Effector memory CD8-positive, alpha-beta T cell (primary cell): Measurements from ENCODE around the gene CLDN7.

ENCODE experiments used
- ATAC-seq: fragments of 150-1000 bp; cut with Tn5 transposase; replicated peaks from 2 replicates; pipeline ENCODE4 v1.10.0; 2021; ENCODE audit warnings: mild to moderate bottlenecking, moderate library complexity
- DNase-seq, 3 experiments: peaks; one replicate each; pipeline ENCODE4 v3.0.0; 2021
- H3K27ac Mint-ChIP-seq, 2 donors: one replicate each; pipeline ENCODE4 v1.8.0; 2022; ENCODE audit warnings: mild to moderate bottlenecking in 2 of 2, mixed read lengths in 2 of 2, moderate library complexity in 2 of 2
- H3K27me3 Mint-ChIP-seq, 2 donors: one replicate each; pipeline ENCODE4 v1.8.0; 2022; ENCODE audit warnings: mixed read lengths in 2 of 2
- H3K36me3 Mint-ChIP-seq: one replicate; pipeline ENCODE4 v1.8.0; 2022; ENCODE audit warnings: mild to moderate bottlenecking, moderate library complexity, mixed read lengths; ENCODE audit not compliant: insufficient read depth
- H3K4me1 Mint-ChIP-seq, 2 donors: one replicate each; pipeline ENCODE4 v1.8.0; 2022; ENCODE audit warnings: low read depth in 2 of 2, mixed read lengths in 2 of 2
- H3K4me3 Mint-ChIP-seq, 2 donors: one replicate each; pipeline ENCODE4 v1.8.0; 2022; ENCODE audit warnings: mild to moderate bottlenecking in 2 of 2, mixed read lengths in 2 of 2, moderate library complexity in 2 of 2
- H3K9me3 Mint-ChIP-seq, 2 donors: one replicate each; pipeline ENCODE4 v1.8.0; 2022; ENCODE audit warnings: mixed read lengths in 2 of 2

The CLDN7 gene

DNA sequence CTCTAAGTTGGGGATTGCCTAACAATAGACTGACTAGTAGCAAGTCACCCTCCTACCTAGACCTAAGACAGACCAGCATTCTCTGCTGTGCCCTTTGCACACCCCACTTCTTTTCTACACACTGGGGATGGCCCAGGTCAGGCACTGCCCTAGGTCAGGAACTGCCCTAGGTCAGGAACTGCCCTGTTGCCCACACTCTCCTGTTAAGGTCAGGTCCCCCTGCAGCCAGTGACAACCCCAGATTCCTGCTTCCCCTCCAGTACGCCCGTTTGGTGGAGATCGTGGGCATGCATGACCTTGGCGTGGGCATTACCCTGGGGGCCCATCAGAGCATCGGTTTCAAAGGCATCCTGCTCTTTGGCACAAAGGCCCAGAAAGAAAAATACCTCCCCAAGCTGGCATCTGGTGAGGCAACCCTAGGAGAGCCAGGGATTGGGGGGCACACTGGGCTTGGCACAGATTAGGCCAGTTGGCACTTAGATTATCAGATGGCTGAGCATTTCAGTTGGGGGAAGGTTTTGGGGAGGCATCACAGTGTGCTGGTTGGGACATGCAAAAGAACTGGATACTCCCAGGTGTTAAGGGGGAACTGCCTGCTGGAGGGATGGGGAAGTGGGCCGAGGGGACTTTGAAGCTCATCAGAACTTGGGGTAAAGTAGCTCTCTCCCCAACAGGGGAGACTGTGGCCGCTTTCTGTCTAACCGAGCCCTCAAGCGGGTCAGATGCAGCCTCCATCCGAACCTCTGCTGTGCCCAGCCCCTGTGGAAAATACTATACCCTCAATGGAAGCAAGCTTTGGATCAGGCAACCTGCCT lies 40.8 kb downstream of the CLDN7 start:
- ATAC-seq = no peak
- H3K27ac Mint-ChIP-seq = peak overlapping the region; percentile 87 to 93
- H3K36me3 Mint-ChIP-seq = peaks cover 7% of the 10 kb centered on the region
- peak overlapping the region; percentile 84 to 86 for H3K4me3 Mint-ChIP-seq
- no peaks in the 10 kb centered on the region for H3K27me3 Mint-ChIP-seq
- H3K4me1 Mint-ChIP-seq = peaks cover 16 to 28% of the 10 kb centered on the region in 2 donors
- H3K9me3 Mint-ChIP-seq = no peaks in the 10 kb centered on the region
- DNase-seq = no peak

DNA sequence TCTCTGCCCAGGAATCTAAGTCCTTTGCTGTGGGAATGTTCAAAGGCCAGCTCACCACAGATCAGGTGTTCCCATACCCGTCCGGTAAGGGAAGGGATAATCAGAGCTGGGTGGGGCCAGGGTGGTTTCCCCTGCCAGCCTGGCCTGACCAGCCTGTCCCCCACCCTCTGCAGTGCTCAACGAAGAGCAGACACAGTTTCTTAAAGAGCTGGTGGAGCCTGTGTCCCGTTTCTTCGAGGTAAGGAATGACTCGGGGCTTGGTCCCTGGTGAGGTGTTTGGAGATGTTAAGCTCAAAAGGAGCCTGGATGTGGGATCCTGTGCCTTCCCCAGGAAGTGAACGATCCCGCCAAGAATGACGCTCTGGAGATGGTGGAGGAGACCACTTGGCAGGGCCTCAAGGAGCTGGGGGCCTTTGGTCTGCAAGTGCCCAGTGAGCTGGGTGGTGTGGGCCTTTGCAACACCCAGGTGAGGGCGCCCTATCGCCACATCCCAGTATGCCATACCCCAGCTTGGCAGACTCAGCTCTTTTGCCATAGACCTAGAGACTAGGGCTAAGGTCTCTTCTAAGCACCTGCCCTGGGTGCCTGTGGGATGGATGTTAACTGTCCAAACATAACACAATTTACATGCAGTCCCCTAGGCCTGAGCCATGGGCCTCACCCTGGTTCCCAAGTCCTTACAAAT lies 41.5 kb downstream of the CLDN7 start:
- peak; percentile 60 for ATAC-seq
- H3K9me3 Mint-ChIP-seq = no peaks in the 10 kb centered on the region
- H3K27me3 Mint-ChIP-seq = no peaks in the 10 kb centered on the region
- H3K4me1 Mint-ChIP-seq = peaks cover 18 to 34% of the 10 kb centered on the region in 2 donors
- peak overlapping the region; percentile 84 to 86 for H3K4me3 Mint-ChIP-seq
- peaks cover 7% of the 10 kb centered on the region for H3K36me3 Mint-ChIP-seq
- peak; percentile 51 to 60 (median 52) for DNase-seq
- H3K27ac Mint-ChIP-seq = peak overlapping the region; percentile 87 to 93

DNA sequence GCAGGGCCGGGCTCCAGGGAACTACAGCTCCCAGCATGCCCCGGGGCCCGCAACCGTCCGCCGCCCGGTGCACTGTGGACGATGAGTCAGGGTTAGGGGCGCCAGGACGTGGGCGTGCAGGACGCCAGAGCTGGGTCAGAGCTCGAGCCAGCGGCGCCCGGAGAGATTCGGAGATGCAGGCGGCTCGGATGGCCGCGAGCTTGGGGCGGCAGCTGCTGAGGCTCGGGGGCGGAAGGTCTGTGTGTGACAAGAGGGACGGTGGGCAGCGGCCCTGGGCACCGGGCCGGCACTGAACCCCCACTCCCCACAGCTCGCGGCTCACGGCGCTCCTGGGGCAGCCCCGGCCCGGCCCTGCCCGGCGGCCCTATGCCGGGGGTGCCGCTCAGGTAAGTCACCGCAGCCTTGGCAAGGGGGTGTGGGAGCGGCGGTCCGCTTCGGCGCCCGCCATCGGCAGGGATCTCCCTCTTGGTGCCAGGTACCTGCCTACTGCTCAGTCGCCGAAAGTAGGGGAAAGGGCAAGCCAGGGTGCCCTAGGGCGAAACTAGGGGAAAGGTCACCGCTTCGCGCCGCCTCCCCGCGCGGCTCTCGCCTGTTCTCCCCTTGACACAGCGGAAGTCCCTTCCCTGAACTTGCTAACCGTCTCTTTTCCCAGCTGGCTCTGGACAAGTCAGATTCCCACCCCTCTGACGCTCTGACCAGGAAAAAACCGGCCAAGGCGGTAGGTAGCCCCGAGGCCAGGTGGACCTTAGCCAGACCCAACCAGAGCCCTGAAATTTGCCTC lies 42.3 kb downstream of the CLDN7 start, which contains the start of the genes ACADVL and DLG4:
TSS of gene ACADVL (plus strand) at position 127 of the 781 bp plus-strand sequence. CDS start at position 174, 47 bp downstream.
TSS of gene DLG4 (minus strand) at position 25 of the 781 bp plus-strand sequence.
- Mint-ChIP-seq H3K4me1 (peaks cover 20 to 37% of the 10 kb centered on the region in 2 donors), H3K9me3 (no peaks in the 10 kb centered on the region), H3K27ac (peak within 1 kb of the TSS; percentile 87 to 93), H3K36me3 (peaks cover 8% of the 10 kb centered on the region), H3K4me3 (peak within 1 kb of the TSS; percentile 84 to 86), H3K27me3 (no peaks in the 10 kb centered on the region)
- DNase-seq (peak; percentile 66 to 67 (median 66)), ATAC-seq (peak; percentile 74)

DNA sequence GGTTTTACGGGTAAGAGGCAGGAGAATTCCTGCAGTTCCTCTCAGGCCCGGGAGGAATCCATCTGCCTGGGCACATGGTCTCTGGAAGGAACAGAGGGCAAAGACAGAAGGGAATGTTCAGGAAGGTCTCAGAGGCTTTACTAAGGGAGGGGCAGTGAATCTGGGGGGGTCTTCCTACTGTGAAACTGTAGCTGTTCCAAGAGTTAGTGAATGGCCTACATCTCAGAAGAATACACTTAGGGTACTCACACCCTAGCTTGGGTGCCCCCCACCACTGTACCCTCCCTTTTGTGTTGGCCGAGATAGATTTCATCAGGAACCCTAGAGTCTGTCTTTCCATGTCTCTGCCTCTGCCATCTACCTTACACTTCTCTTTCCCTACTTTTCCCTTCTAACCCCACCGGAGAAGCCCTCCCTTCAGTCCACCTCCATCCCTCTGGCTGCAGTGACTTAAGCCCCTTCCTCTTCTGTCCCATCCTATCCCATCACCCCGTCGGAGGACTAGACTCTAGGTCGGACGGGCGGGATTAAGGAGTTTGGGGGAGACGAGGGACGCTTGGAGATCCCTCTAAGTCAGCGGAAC lies 43.0 kb downstream of the CLDN7 start:
- ATAC-seq (no peak), DNase-seq (no peak)
- peaks cover 15% of the 10 kb centered on the region for H3K36me3 Mint-ChIP-seq
- peak overlapping the region; percentile 84 to 86 for H3K4me3 Mint-ChIP-seq
- H3K27me3 Mint-ChIP-seq = no peaks in the 10 kb centered on the region
- no peaks in the 10 kb centered on the region for H3K9me3 Mint-ChIP-seq
- peak overlapping the region; percentile 87 to 93 for H3K27ac Mint-ChIP-seq
- peaks cover 27 to 44% of the 10 kb centered on the region in 2 donors for H3K4me1 Mint-ChIP-seq

DNA sequence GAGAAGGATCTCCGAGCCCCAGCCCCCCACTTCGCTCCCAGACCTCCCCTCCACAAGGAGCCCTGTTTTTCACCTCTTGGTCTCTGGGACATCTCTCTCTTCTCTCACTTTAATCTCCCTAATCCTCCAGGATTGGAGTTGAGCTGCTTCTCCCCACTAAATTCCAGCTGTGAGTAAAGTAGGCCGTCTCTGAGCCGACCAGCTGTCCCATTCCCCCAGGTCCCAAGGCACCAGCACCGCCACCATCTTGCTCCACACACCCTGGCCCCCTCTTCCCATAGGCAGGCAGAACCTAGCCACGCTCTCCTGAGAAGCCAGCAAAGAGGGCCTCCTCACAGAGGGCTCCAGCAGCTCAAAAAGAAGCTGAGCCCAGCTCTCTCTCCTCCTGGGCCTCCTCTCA lies 43.5 kb downstream of the CLDN7 start:
- DNase-seq (no peak), ATAC-seq (no peak)
- Mint-ChIP-seq H3K4me3 (peak overlapping the region; percentile 84 to 86), H3K27me3 (no peaks in the 10 kb centered on the region), H3K36me3 (peaks cover 21% of the 10 kb centered on the region), H3K9me3 (no peaks in the 10 kb centered on the region), H3K27ac (peak overlapping the region; percentile 87 to 93), H3K4me1 (peaks cover 32 to 48% of the 10 kb centered on the region in 2 donors)

DNA sequence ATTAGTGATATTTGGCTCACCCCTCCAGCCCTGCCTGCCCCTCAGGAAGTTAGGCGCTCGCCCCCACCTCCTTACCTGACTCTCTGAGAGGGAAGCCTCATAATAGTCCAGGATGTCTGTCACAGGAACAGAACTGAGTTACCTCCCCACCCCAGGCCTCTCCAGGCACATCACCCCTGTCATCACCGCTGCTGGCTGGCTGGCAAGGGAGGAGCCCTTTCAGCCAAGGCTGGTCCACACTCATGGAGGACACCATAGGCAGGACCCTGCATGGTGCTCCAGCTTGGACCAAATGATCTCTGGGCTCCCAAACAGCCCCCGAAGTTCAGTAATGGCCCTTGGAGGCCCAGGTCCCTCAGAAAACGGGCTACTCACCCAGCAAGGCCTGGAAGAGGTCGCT lies 44.1 kb downstream of the CLDN7 start:
- Mint-ChIP-seq H3K4me3 (no peak overlapping the region), H3K27ac (peak overlapping the region; percentile 87 to 93), H3K27me3 (no peaks in the 10 kb centered on the region), H3K4me1 (peaks cover 36 to 53% of the 10 kb centered on the region in 2 donors), H3K36me3 (peaks cover 23% of the 10 kb centered on the region), H3K9me3 (no peaks in the 10 kb centered on the region)
- ATAC-seq (no peak), DNase-seq (no peak)

DNA sequence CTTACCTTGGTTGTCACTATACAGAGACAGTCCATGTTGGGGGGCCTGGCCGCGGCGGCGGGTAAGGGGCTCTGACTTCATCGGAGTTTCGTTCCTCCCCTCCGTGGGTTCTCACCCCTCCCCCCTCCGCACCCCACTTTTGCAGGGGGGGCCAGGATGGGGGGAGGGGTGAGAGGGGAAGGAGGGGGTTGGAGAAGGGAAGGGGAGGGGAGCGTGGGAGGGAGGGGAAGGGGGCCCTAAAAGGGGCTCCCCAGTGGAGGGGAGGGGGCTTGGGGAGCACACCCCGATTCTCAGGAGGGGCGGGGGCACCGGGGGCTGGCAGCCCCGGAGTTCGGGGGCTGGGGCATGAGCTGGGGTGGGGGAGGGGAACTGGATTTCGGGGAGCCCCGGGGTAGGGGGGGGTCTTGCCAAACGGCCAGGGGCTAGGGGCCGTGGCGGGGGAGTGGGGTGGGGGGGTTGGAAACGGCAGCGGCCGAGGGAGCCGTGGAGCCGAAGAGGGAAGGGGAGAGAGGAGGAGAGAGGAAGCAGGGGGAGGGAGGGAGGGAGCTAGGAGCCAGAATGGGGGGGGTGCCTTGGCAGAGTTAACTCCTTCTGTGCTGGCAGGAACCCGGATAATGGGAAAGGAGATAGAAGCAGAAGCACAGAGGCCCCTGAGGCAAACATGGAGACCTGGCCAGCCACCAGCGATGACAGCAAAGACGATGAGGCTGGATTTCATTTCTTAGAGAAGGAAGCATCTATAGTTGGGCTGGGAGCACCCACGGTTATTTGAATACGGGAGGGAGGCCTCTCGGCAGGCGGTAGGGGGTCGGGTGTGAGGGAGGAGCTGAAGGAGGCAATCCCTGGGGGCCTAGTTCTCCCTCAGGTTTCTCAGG lies 44.9 kb downstream of the CLDN7 start:
- peak overlapping the region; percentile 75 to 100 for H3K27ac Mint-ChIP-seq
- H3K4me3 Mint-ChIP-seq = peak overlapping the region in 1 of 2 donors; percentile 36
- peaks cover 36 to 53% of the 10 kb centered on the region in 2 donors for H3K4me1 Mint-ChIP-seq
- peaks cover 0 to 2% of the 10 kb centered on the region in 2 donors for H3K27me3 Mint-ChIP-seq
- ATAC-seq (no peak), DNase-seq (no peak)
- H3K36me3 Mint-ChIP-seq = peaks cover 25% of the 10 kb centered on the region
- H3K9me3 Mint-ChIP-seq = no peaks in the 10 kb centered on the region

DNA sequence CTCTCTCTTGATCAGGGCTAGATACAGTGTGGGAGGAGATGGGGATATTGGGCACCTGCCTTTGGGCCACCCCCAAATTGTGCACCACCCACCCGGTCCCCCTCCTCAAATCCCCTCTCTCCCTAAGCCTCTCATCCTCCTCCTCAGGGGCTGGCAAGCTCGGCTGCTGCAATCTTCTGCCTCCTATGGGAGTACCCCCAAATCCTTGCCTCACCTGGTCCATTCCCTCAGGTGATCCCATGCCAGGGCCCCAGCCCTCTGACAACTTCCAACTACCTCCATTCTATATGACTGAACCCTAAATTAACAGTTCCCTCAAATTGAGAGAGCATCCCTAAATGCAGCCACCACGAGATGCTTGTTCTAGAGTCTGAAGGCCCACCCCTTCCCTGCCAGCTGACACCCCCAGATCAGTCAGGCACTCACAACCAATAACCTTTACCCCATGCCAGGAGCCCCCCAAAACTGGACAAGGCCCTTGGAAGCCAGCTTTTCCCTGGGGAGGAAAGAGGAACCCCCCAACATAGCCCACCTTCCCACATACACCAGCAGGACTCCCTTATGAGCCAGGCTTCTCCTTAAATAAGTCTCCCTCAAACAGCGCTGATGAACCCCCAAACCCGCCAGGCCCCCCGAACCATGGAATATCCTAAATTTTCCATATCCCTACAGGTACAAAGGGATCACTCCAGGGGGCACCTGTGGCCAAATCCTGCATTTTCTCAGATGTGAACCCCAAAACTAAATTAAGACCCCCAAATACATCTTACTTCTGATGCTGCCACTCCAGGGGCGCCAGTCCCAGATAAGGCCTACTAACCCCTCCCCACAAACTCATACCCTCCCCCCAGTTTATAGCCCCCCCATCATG lies 45.8 kb downstream of the CLDN7 start:
- Mint-ChIP-seq H3K36me3 (peaks cover 19% of the 10 kb centered on the region), H3K27me3 (peaks cover 0 to 8% of the 10 kb centered on the region in 2 donors), H3K9me3 (no peaks in the 10 kb centered on the region), H3K4me1 (peaks cover 36 to 52% of the 10 kb centered on the region in 2 donors), H3K4me3 (peak overlapping the region; percentile 21 to 69), H3K27ac (peak overlapping the region; percentile 72 to 100)
- DNase-seq = no peak
- no peak for ATAC-seq

DNA sequence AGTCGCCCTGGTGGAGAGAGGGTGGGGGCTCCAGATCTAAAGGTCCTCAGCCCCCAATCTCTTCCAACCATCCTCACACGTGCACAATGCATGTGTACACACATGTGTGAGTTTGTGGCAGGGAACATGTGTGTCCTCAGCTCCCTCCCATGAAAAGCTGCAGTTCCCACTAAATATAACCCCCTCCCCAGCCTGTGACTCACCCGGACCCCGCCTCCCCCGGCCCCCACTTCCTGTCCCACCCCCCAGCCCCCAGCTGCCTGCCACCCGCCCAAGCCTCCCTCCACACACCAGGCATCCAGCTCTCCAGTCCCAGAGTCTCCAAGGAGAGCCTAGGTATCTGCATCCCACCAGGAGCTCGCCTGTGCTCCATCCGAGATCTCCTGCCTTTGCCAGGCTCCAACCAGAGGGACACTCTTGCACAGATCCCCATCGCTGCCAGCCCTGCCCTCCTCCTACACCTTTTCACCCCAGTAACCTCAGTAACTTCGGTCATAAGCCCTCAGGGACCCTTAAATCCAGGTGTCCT lies 46.6 kb downstream of the CLDN7 start:
- Mint-ChIP-seq H3K27me3 (peaks cover 0 to 10% of the 10 kb centered on the region in 2 donors), H3K4me1 (peaks cover 33 to 45% of the 10 kb centered on the region in 2 donors), H3K9me3 (no peaks in the 10 kb centered on the region), H3K36me3 (peaks cover 18% of the 10 kb centered on the region), H3K27ac (peak overlapping the region; percentile 72 to 100), H3K4me3 (peak overlapping the region in 1 of 2 donors; percentile 69)
- DNase-seq (no peak), ATAC-seq (no peak)

DNA sequence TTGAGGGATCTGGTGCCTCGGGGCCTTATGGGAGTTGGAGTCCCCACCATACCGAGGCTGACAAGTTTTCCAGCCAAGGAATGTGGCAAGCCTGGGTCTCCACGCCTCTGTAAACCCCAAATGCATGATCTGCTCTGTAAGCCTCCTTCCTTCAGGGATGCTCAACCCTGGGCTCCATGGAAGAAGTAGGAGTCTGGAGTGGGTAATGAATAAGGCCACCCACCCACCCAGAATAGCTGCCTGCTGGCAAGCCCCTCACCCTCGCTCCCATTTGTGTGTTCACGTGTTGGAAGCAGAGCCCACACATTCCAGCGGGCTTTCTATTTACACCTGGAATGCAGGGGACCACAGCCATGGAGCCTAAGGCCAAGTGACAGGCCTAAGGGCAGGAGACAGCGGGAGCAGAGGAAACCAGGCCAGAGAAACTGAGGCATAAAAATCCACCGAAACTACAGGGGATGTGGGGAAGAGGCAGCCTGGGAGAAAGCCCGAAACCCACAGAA lies 47.1 kb downstream of the CLDN7 start:
- peaks cover 0 to 15% of the 10 kb centered on the region in 2 donors for H3K27me3 Mint-ChIP-seq
- H3K4me1 Mint-ChIP-seq = peaks cover 27 to 39% of the 10 kb centered on the region in 2 donors
- H3K4me3 Mint-ChIP-seq = peak overlapping the region; percentile 96 to 97
- H3K27ac Mint-ChIP-seq = peak overlapping the region; percentile 98 to 100
- ATAC-seq (no peak), DNase-seq (no peak)
- H3K9me3 Mint-ChIP-seq = no peaks in the 10 kb centered on the region
- H3K36me3 Mint-ChIP-seq = peaks cover 18% of the 10 kb centered on the region
